Gastroesophageal sphincter (tissue), 4 donors: ENCODE measurements around the gene MSH3. TPM values are rescaled to one million over a fixed set of nuclear protein-coding genes. Genes with fewer than 3 reads are reported as not detected.

ENCODE experiments used
- ATAC-seq: fragments of 150-250 bp; one replicate; pipeline ENCODE4 v1.9.1; 2016; ENCODE audit warnings: mild to moderate bottlenecking, moderate library complexity
- H3K27ac ChIP-seq, 4 donors: fragments of 200-600 bp; sonication (generic) in 3 of 4; 1 replicate in 3 of 4; 2 replicates in 1 of 4; pipeline ENCODE4 v1.5.1; 2016 to 2019
- H3K27me3 ChIP-seq: fragments of 200-600 bp; sonication (generic); one replicate; pipeline ENCODE4 v1.5.1; 2019
- H3K36me3 ChIP-seq, 2 donors: fragments of 200-600 bp; sonication (generic); one replicate each; pipeline ENCODE4 v1.5.1; 2019; ENCODE audit warnings: control low read depth in 1 of 2
- H3K4me1 ChIP-seq, 3 donors: fragments of 200-600 bp; sonication (generic); 1 replicate in 2 of 3; 2 replicates in 1 of 3; pipeline ENCODE4 v1.5.1; 2016 to 2019; ENCODE audit warnings: control low read depth in 2 of 3
- H3K4me3 ChIP-seq, 2 donors: fragments of 200-600 bp; sonication (generic); one replicate each; pipeline ENCODE4 v1.5.1; 2019; ENCODE audit warnings: mild to moderate bottlenecking in 1 of 2, moderate library complexity in 1 of 2
- H3K9me3 ChIP-seq, 3 donors: fragments of 200-600 bp; sonication (generic); one replicate each; pipeline ENCODE4 v1.5.1; 2017 to 2019; ENCODE audit warnings: control low read depth in 2 of 3
- CTCF ChIP-seq, 4 experiments: fragments of 200-600 bp in 2 of 4; fragments of 450-650 bp in 2 of 4; sonication (generic) in 1 of 4; IDR thresholded peaks; one replicate each; pipeline ENCODE4 v1.5.1; 2017 to 2019; ENCODE audit warnings: antibody characterized with exemption in 4 of 4, mild to moderate bottlenecking in 2 of 4, moderate library complexity in 2 of 4
- EP300 ChIP-seq: sonication (generic); formaldehyde crosslinking; IDR thresholded peaks from one replicate; pipeline ENCODE4 v1.6.1; 2017; ENCODE audit warnings: antibody characterized with exemption, mild to moderate bottlenecking
- POLR2A ChIP-seq, 2 donors: fragments of 450-650 bp; IDR thresholded peaks; one replicate each; pipeline ENCODE4 v1.6.1; 2017; ENCODE audit warnings: antibody characterized with exemption in 2 of 2, mild to moderate bottlenecking in 2 of 2, moderate library complexity in 1 of 2
- POLR2AphosphoS5 ChIP-seq: sonication (generic); formaldehyde crosslinking; IDR thresholded peaks from one replicate; pipeline ENCODE4 v1.6.1; 2017; ENCODE audit warnings: antibody characterized with exemption
- WGBS, 2 donors: methylation state at CpG; one replicate each; pipeline ENCODE4 v1.1.5; 2018; ENCODE audit warnings: low coverage in 1 of 2; 5-methylcytosine and 5-hydroxymethylcytosine counted together
- small RNA-seq, 4 donors: library from RNA; depleted of rRNA; stranded (forward); fragments of <200 nt; gene quantifications; one replicate each; pipeline ENCODE3, GENCODE V24; 2016
- total RNA-seq, 4 donors: library from RNA; depleted of rRNA; stranded (reverse); fragments of >200 nt; gene quantifications; one replicate each; pipeline ENCODE4 v1.1.0, GENCODE V29; 2016

The MSH3 gene
- total RNA-seq, 4 donors from 2014 or later: 10.7 to 14.0 (median 12.0) TPM

GRCh38 chr5:80917631-80918030 lies 263.2 kb downstream of the MSH3 start:
- no peak overlapping the region for H3K4me3 ChIP-seq
- no peaks in the 10 kb centered on the region for H3K36me3 ChIP-seq
- H3K27ac ChIP-seq: no peak overlapping the region
- H3K27me3 ChIP-seq: no peaks in the 10 kb centered on the region
- no peak for ATAC-seq
- TF ChIP-seq POLR2A (IDR thresholded peaks at IDR 0.05) (no peak), EP300 (no peak), CTCF (IDR thresholded peaks at IDR 0.05) (no peak), POLR2AphosphoS5 (no peak)
- H3K9me3 ChIP-seq: no peaks in the 10 kb centered on the region
- WGBS, 2 donors: 62 to 63% methylated on average over 3 of the region's 3 CpGs
- H3K4me1 ChIP-seq: no peaks in the 10 kb centered on the region

GRCh38 chr5:80919678-80920196 lies 265.3 kb downstream of the MSH3 start:
- Histone ChIP-seq H3K9me3 (no peaks in the 10 kb centered on the region), H3K4me3 (no peak overlapping the region), H3K27me3 (no peaks in the 10 kb centered on the region), H3K36me3 (no peaks in the 10 kb centered on the region), H3K27ac (no peak overlapping the region), H3K4me1 (no peaks in the 10 kb centered on the region)
- 60 to 88% methylated on average over 1 to 6 of the region's 6 CpGs for WGBS, 2 donors
- ATAC-seq: no peak
- no peak for TF ChIP-seq POLR2A (IDR thresholded peaks at IDR 0.05)
- TF ChIP-seq EP300: no peak
- no peak for TF ChIP-seq POLR2AphosphoS5
- no peak for TF ChIP-seq CTCF (IDR thresholded peaks at IDR 0.05)

- no peak for ATAC-seq
- H3K27me3 ChIP-seq: no peaks in the 10 kb centered on the region
- H3K36me3 ChIP-seq: no peaks in the 10 kb centered on the region
- TF ChIP-seq POLR2AphosphoS5 (no peak), CTCF (IDR thresholded peaks at IDR 0.05) (no peak), POLR2A (IDR thresholded peaks at IDR 0.05) (no peak), EP300 (no peak)
- H3K9me3 ChIP-seq: no peaks in the 10 kb centered on the region
- no peak overlapping the region for H3K27ac ChIP-seq
- no peak overlapping the region for H3K4me3 ChIP-seq
- no peaks in the 10 kb centered on the region for H3K4me1 ChIP-seq
Observed at GRCh38 chr5:80920333-80920732, 265.9 kb downstream of the MSH3 start.

GRCh38 chr5:80921026-80921425 lies 266.6 kb downstream of the MSH3 start:
- TF ChIP-seq POLR2A (IDR thresholded peaks at IDR 0.05) (no peak), POLR2AphosphoS5 (no peak), CTCF (IDR thresholded peaks at IDR 0.05) (no peak), EP300 (no peak)
- H3K4me1 ChIP-seq: no peaks in the 10 kb centered on the region
- H3K27me3 ChIP-seq: no peaks in the 10 kb centered on the region
- no peaks in the 10 kb centered on the region for H3K9me3 ChIP-seq
- ATAC-seq: no peak
- no peak overlapping the region for H3K4me3 ChIP-seq
- H3K27ac ChIP-seq: no peak overlapping the region
- no peaks in the 10 kb centered on the region for H3K36me3 ChIP-seq

GRCh38 chr5:80925931-80926330 lies 271.5 kb downstream of the MSH3 start:
- WGBS, 2 donors: 67 to 80% methylated on average over 1 of the region's 1 CpG
- no peak overlapping the region for H3K27ac ChIP-seq
- no peaks in the 10 kb centered on the region for H3K36me3 ChIP-seq
- H3K4me1 ChIP-seq: no peaks in the 10 kb centered on the region
- no peak for ATAC-seq
- TF ChIP-seq POLR2A (IDR thresholded peaks at IDR 0.05) (no peak), POLR2AphosphoS5 (no peak), CTCF (IDR thresholded peaks at IDR 0.05) (no peak), EP300 (no peak)
- no peaks in the 10 kb centered on the region for H3K27me3 ChIP-seq
- H3K9me3 ChIP-seq: no peaks in the 10 kb centered on the region
- H3K4me3 ChIP-seq: no peak overlapping the region

Small RNA genes within 50 kb of the gene (small RNA-seq; reads per million reads assigned to genes)
- gene MTRNR2L2: 0 reads per million in 4 donors

Other genes with a start within 250 kb of the MSH3 start
- 10 to 100 TPM; 23.6 to 33.8 (median 26.9) TPM for gene ZFYVE16, start 246.6 kb upstream of the MSH3 start, total RNA-seq
- 10 to 100 TPM in 1 of 4 donors, 1 to 10 TPM in 3; 1.3 to 11.2 (median 3.3) TPM for gene FAM151B, start 166.6 kb upstream of the MSH3 start, total RNA-seq
- gene ANKRD34B, start 84.4 kb upstream of the MSH3 start, total RNA-seq: not detected
- 10 to 100 TPM in 1 of 4 donors, 1 to 10 TPM in 3; 4.3 to 14.8 (median 8.6) TPM for gene DHFR, start 331 bp downstream of the MSH3 start, total RNA-seq